Fibroblast of villous mesenchyme (primary cell): ENCODE data around the gene ANKRD44. TPM values are rescaled to one million over a fixed set of nuclear protein-coding genes. Genes with fewer than 3 reads are reported as not detected.
A peak's percentile ranks its signal among the peaks of the same experiment; 100 is the strongest.

Experiments used
- DNase-seq: peaks from one replicate; pipeline ENCODE4 v3.0.0-alpha.2; 2010; ENCODE audit warnings: low read depth
- H3K4me3 ChIP-seq: 2 replicates; pipeline ENCODE4 v1.5.1; 2011; ENCODE audit warnings: low read depth, mild to moderate bottlenecking, low read length
- total RNA-seq: library from RNA; depleted of rRNA; stranded (reverse); fragments of >200 nt; gene quantifications from 2 replicates; pipeline ENCODE4 v1.2.3, GENCODE V29; 2012
- TF ChIP-seq, protein P1 (sequence below): IDR thresholded peaks from 2 replicates; pipeline ENCODE4 v1.5.1; 2012; ENCODE audit warnings: low read depth, mild to moderate bottlenecking, low read length; ENCODE audit not compliant: insufficient read depth

Gene ANKRD44
- total RNA-seq, 1 donor: 3.9 TPM

DNA sequence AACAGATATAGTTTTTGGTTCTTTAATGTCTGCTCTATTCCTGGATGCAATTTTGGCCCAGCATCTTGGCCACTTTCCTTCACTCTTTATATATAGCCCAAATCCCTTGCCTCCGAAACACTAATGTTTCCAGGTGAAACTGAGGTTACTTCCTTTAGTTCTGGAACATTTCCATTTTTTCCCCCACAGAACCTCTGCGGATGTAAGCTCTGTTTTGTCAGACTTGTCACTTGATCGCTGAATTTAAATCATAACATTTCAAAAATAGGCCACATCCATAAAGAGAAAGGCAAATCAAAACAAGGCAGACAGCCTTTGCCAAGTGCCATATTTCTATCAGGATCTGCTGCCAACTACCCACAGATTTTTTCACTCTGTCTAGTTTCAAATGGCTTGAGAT lies 115.1 kb downstream of the ANKRD44 start:
- H3K4me3 ChIP-seq: no peak overlapping the region
- TF ChIP-seq, protein P1, sequence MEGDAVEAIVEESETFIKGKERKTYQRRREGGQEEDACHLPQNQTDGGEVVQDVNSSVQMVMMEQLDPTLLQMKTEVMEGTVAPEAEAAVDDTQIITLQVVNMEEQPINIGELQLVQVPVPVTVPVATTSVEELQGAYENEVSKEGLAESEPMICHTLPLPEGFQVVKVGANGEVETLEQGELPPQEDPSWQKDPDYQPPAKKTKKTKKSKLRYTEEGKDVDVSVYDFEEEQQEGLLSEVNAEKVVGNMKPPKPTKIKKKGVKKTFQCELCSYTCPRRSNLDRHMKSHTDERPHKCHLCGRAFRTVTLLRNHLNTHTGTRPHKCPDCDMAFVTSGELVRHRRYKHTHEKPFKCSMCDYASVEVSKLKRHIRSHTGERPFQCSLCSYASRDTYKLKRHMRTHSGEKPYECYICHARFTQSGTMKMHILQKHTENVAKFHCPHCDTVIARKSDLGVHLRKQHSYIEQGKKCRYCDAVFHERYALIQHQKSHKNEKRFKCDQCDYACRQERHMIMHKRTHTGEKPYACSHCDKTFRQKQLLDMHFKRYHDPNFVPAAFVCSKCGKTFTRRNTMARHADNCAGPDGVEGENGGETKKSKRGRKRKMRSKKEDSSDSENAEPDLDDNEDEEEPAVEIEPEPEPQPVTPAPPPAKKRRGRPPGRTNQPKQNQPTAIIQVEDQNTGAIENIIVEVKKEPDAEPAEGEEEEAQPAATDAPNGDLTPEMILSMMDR: no peak
- no peak for DNase-seq

DNA sequence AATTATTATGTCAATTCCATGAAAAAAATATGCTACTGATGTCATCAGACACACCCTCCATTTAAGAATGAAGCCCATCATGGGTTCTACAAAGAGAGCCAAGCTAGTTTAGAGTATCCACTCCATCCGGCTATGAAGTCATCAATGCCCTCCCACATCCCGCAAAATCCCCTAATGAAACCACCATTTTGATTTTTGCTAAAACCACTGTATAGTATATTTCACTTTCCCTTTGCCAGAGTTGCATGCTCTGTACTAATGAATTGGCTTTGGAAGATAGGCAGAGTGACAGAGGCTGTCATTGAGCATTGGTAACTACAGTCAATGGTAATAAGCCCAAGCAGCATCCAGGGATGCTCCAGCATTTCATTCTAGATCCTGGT lies 118.6 kb downstream of the ANKRD44 start:
- no peak for DNase-seq
- no peak overlapping the region for H3K4me3 ChIP-seq
- TF ChIP-seq, protein P1: no peak

DNA sequence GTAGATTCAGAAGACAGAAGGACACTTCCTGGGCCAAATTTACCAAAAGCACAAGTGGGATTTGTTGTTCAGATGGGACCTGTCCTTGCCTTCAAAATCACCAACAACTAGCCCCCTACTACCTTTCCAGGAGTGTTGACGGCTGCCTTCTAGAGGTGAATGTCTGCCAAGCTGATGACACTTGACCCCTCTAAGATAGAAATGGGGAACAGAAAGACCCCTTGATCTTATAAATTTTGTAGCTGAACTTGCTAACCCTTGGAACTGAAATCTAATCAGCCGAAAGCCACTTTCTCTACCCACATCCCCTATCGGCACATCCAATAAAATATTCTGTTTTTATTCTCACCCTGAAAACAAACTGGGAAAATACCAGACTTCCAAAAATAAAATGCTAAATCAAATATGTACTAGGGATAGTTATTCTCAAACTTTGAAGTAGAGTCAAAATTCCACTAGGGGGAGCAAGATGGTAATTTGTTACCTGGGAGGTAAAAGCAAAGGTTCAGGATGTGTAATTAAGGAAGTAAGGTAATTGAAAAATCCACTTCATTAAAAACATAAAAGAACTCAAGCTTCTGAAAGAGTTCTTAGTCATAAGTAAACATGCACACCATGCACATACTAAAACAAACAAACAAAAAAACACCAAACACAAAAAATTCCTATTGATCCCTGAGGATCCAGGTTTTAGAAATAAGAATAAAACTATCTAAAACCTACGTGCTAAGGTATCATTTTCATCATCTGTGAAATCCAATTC lies 119.2 kb downstream of the ANKRD44 start:
- no peak overlapping the region for H3K4me3 ChIP-seq
- TF ChIP-seq, protein P1: peak; percentile 65
- peak; percentile 40 for DNase-seq

DNA sequence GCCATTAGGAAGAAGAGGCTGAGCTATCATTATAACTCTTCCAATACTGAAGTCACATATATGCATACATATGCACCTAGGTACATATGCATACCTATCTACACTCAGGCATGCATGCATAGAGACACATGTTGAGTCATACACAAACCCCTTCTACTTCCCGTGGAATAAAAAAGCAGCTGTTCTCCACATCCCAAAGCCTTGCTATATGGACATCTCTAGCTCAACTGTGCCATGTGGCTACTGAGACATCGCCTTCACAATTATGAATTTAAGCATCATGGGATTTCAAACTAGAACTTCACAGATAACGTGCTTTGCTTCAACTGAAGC lies 120.5 kb downstream of the ANKRD44 start:
- TF ChIP-seq, protein P1: no peak
- DNase-seq: no peak
- no peak overlapping the region for H3K4me3 ChIP-seq

DNA sequence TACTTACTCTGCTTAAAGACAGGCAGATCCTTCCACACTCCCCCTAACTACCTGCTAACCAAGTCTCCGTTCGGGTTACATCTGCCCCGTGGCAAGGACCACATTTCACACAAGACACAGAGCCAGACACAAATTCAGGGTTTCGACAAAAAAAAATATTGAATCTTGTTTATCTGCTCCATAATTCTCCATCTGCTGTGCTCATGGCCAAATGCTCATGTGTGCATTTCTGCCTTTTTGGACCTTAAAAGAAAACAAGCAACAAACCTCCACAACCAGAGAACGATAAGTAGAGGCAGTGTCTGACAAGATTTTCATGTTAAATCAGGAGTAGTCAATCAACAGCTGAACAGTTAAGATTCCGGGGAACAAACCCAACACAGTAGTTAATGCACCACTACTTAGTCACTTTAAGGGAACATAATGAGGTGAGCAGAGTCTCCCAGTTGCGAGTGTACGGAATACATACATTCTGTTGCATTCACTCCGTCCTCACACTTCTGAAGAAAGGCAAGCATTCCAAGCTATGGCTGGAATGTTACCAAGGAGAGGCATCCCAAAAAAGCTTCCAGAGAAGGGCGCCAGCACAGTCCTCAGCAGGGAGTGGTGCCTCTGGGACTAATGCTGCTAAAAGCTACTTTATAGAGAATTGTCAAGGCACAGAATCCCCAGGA lies 121.0 kb downstream of the ANKRD44 start:
- TF ChIP-seq, protein P1: no peak
- H3K4me3 ChIP-seq: no peak overlapping the region
- DNase-seq: no peak

DNA sequence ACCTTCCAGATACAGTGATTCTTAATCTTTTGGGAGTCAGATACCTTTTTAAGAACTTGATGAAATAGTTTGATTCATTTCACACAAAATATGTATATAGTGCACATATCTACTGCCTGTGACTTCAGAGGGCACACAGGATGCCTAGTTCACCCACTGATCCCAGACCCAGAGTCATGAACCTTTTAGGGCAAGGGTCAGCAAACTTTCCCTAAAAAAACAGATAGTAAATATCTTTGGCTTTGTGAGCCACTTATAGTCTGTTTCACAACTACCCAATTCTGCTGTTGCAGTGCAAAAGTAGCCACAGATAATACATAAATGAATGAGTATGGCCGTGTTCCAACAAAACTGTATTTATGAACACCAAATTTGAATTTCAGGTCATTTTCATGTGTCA lies 124.9 kb downstream of the ANKRD44 start:
- H3K4me3 ChIP-seq: no peak overlapping the region
- TF ChIP-seq, protein P1: no peak
- DNase-seq: no peak
